Measurements from ENCODE around the gene PRPF19. TPM values are rescaled to one million over a fixed set of nuclear protein-coding genes. Genes with fewer than 3 reads are reported as not detected.
A peak's percentile ranks its signal among the peaks of the same experiment; 100 is the strongest.

PRPF19 gene
- 44.6 and 81.5 TPM in 2 replicates for total RNA-seq (2011; cell fraction: chromatin; rRNA removed; ENCODE audit: low replicate concordance)
- total RNA-seq (2011; cell fraction: nucleolus; rRNA removed) = 57.1 and 61.7 TPM in 2 replicates
- total RNA-seq (2011; cell fraction: nucleoplasm; rRNA removed) = 54.4 and 88.4 TPM in 2 replicates
- total RNA-seq (2014; rRNA removed) (93.5 and 122 TPM in 2 replicates), total RNA-seq (2014; rRNA removed; fragmentation: Illumina TruSeq; extraction: Trizol) (58.4 and 68.0 TPM in 2 replicates), total RNA-seq (2015; rRNA removed; fragmentation: Illumina TruSeq; extraction: Trizol) (84.9 and 89.6 TPM in 2 replicates), total RNA-seq (2021) (193 and 208 TPM in 2 replicates), polyA plus RNA-seq (2011; rRNA removed) (31.5 and 61.8 TPM in 2 replicates), polyA plus RNA-seq (2014; fragmentation: Illumina TruSeq; extraction: Trizol) (212 and 213 TPM in 2 replicates), polyA plus RNA-seq (2014; fragmentation: Nextera tagmentation; extraction: Ambion mirVana) (10 to 100 TPM in 1 of 2 experiments, 1 to 10 TPM in 1; 9.4 to 16.5 TPM), polyA plus RNA-seq (2014; rRNA removed) (73.1 and 73.2 TPM in 2 replicates), polyA minus RNA-seq (2011; rRNA and poly(A)+ RNA removed) (23.9 and 28.7 TPM in 2 replicates), Bru-seq, nascent RNA (percentile 94 among the genes with signal in this experiment), BruChase-seq, experiment 1, labeled RNA remaining after a 2-hour chase (percentile 90 among the genes with signal in this experiment), BruChase-seq, experiment 2, labeled RNA remaining after a 6-hour chase (percentile 90 among the genes with signal in this experiment)
- polyA plus RNA-seq (2011; cell fraction: cytosol; rRNA removed) = 40.2 and 96.7 TPM in 2 replicates
- polyA plus RNA-seq (2011; cell fraction: nucleus; rRNA removed) = 41.7 and 70.4 TPM in 2 replicates
- polyA plus RNA-seq (2012) = 146 and 194 TPM in 2 replicates
- 53.3 and 75.9 TPM in 2 replicates for polyA minus RNA-seq (2011; cell fraction: cytosol; rRNA and poly(A)+ RNA removed)
- polyA minus RNA-seq (2011; cell fraction: nucleus; rRNA and poly(A)+ RNA removed) = 41.1 and 43.4 TPM in 2 replicates
- long read RNA-seq, experiment 1, partial matches to known transcripts = 63 of 70 reads
- long read RNA-seq, experiment 1, other reads (novel, unspliced or antisense) = 3 of 70 reads
- long read RNA-seq, experiment 2, transcript PRPF19-201 (16 exons, 2,157 nt) = major isoform, 155 of 294 reads
- long read RNA-seq, experiment 2, partial matches to known transcripts = 85 of 294 reads
- long read RNA-seq, experiment 2, other reads (novel, unspliced or antisense) = 54 of 294 reads
- long read RNA-seq, experiment 3 = 0 reads

GRCh38 chr11:60906132-60906972 is at the start of gene PRPF19:
TSS of gene PRPF19 (minus strand) at chr11:60906585. CDS start at chr11:60906382, 203 bp downstream.
- no TSS peak for BruUV-seq (replicated peaks)
- no peaks in the 10 kb centered on the region for H3K27me3 ChIP-seq (ENCODE audit: control insufficient read depth in 2 of 2, insufficient read depth in 2 of 2, low read length in 2 of 2)
- peak within 1 kb of the TSS; percentile 92 for H3K4me3 ChIP-seq
- in situ Hi-C loops (cut with MboI) = no loop called here
- peaks cover 43% of the 10 kb centered on the region for H3K79me2 ChIP-seq (ENCODE audit: control insufficient read depth, insufficient read depth, low read length)
- peak; percentile 99 for FAIRE-seq
- peak within 1 kb of the TSS; percentile 93 for H3K4me2 ChIP-seq (ENCODE audit: insufficient read depth, low read length)
- ATAC-seq = peak; percentile 98
- WGBS (ENCODE audit: insufficient coverage, low coverage, missing lambda C conversion rate) = 1% methylated on average over 60 of the region's 75 CpGs
- H3K9ac ChIP-seq (ENCODE audit: insufficient read depth in 1 of 2, low read depth in 2 of 2, low read length in 2 of 2) = peak within 1 kb of the TSS; percentile 95 to 98
- H3K9me3 ChIP-seq (replicated peaks; ENCODE audit: control insufficient read depth, insufficient read depth, low read depth, low read length) = peaks cover 8% of the 10 kb centered on the region
- peak; percentile 94 to 97 (median 96) for DNase-seq (ENCODE audit: extremely low read depth in 1 of 4, low spot score in 3 of 4)
- intact Hi-C loops (cut with micrococcal nuclease) = no loop called here
- peaks cover 3% of the 10 kb centered on the region for H3K9me1 ChIP-seq (ENCODE audit: control insufficient read depth, insufficient read depth, low read length)
- ChIA-PET CTCF (ENCODE audit: low intra/inter-chr PET ratio) (no interaction called here), POLR2A (interaction anchor here (0.6 to 2.7 kb wide), 11 partner anchors 9 to 157 kb away, joined by 3 to 14 read pairs (median 4); partner anchors contain the start of gene PTGDR2)
- H2AFZ ChIP-seq (ENCODE audit: low read depth, low read length) = peak within 1 kb of the TSS; percentile 77
- peaks cover 40% of the 10 kb centered on the region for H3K36me3 ChIP-seq (ENCODE audit: control insufficient read depth, insufficient read depth, low read length)
- peaks cover 27% of the 10 kb centered on the region for H4K20me1 ChIP-seq (replicated peaks; ENCODE audit: control insufficient read depth, insufficient read depth, low read length)
- peak within 1 kb of the TSS; percentile 91 for H3K27ac ChIP-seq (ENCODE audit: extremely low read depth, low read depth, low read length)
- peaks cover 5 to 14% of the 10 kb centered on the region in 2 experiments; a peak in 4 of 5 replicates for H3K4me1 ChIP-seq (replicated peaks in 1 of 2; ENCODE audit: control insufficient read depth in 2 of 2, insufficient read depth in 2 of 2, low read length in 2 of 2)
- peak; percentile 79 for TF ChIP-seq FOXP1 (CRISPR knock-in tag; IDR thresholded peaks at IDR 0.05)
- no peak for TF ChIP-seq TEAD2 (tag; IDR thresholded peaks at IDR 0.05)
- TF ChIP-seq ZNF311 (CRISPR knock-in tag; IDR thresholded peaks at IDR 0.05) = no peak
- no peak for TF ChIP-seq ZNF124 (CRISPR knock-in tag; IDR thresholded peaks at IDR 0.05)
- TF ChIP-seq CBX2 (IDR thresholded peaks at IDR 0.05; ENCODE audit: insufficient read depth, low read length, poor library complexity, severe bottlenecking) = no peak
- no peak for TF ChIP-seq POU5F1 (IDR thresholded peaks at IDR 0.05; ENCODE audit: borderline replicate concordance, low read depth, low read length, partially characterized antibody)
- TF ChIP-seq PHF8 (IDR thresholded peaks at IDR 0.05; ENCODE audit: borderline replicate concordance, low read length) = peak; percentile 91
- TF ChIP-seq ZNF696 (CRISPR knock-in tag; conservative IDR thresholded peaks at IDR 0.05) = no peak
- no peak for TF ChIP-seq ZBTB12 (CRISPR knock-in tag; IDR thresholded peaks at IDR 0.05)
- TF ChIP-seq NR0B1 (IDR thresholded peaks at IDR 0.05; ENCODE audit: partially characterized antibody) = no peak
- TF ChIP-seq IFI16 (CRISPR knock-in tag; IDR thresholded peaks at IDR 0.05) = no peak
- TF ChIP-seq HNRNPH1 (optimal IDR thresholded peaks at IDR 0.05; ENCODE audit: low read depth, low read length) = no peak
- no peak for TF ChIP-seq NUFIP1 (IDR thresholded peaks at IDR 0.05; ENCODE audit: partially characterized antibody)
- TF ChIP-seq PHF20 (IDR thresholded peaks at IDR 0.05; ENCODE audit: partially characterized antibody) = peak; percentile 54
- TF ChIP-seq NCOR1 (IDR thresholded peaks at IDR 0.05) = no peak
